Karpas-422 (cell line): ENCODE results near the gene ADPRS. TPM values are rescaled to one million over a fixed set of nuclear protein-coding genes. Genes with fewer than 3 reads are reported as not detected.

Source experiments
- DNase-seq: peaks from one replicate; pipeline ENCODE4 v3.0.0-alpha.2; 2015
- H2AFZ ChIP-seq: fragments of 200-600 bp; sonication (generic); 2 replicates; pipeline ENCODE4 v1.6.1; 2014; ENCODE audit warnings: antibody characterized with exemption, low read length, mixed read lengths
- H3K27ac ChIP-seq: fragments of 200-600 bp; sonication (generic); 2 replicates; pipeline ENCODE4 v1.5.1; 2014; ENCODE audit warnings: mild to moderate bottlenecking, low read length, moderate library complexity
- H3K27me3 ChIP-seq: fragments of 200-600 bp; sonication (generic); 2 replicates; pipeline ENCODE4 v1.6.1; 2014; ENCODE audit warnings: low read length, mixed read lengths
- H3K36me3 ChIP-seq: fragments of 200-600 bp; sonication (generic); 2 replicates; pipeline ENCODE4 v1.6.1; 2014; ENCODE audit warnings: low read length, mixed read lengths; ENCODE audit not compliant: insufficient read depth
- H3K4me1 ChIP-seq: fragments of 200-600 bp; sonication (generic); 2 replicates; pipeline ENCODE4 v1.6.1; 2014; ENCODE audit warnings: mild to moderate bottlenecking, low read length, mixed read lengths
- H3K4me2 ChIP-seq: fragments of 200-600 bp; sonication (generic); 2 replicates; pipeline ENCODE4 v1.6.1; 2014; ENCODE audit warnings: low read length, low read depth, mild to moderate bottlenecking; ENCODE audit not compliant: poor library complexity, severe bottlenecking
- H3K4me3 ChIP-seq: fragments of 200-600 bp; sonication (generic); 2 replicates; pipeline ENCODE4 v1.5.1; 2014; ENCODE audit warnings: mild to moderate bottlenecking, antibody characterized with exemption, low read length, mixed read lengths
- H3K79me2 ChIP-seq: fragments of 200-600 bp; sonication (generic); 2 replicates; pipeline ENCODE4 v1.6.1; 2014; ENCODE audit warnings: mild to moderate bottlenecking, low read length, mixed read lengths
- H3K9ac ChIP-seq: fragments of 200-600 bp; sonication (generic); 2 replicates; pipeline ENCODE4 v1.6.0; 2014; ENCODE audit warnings: low read length
- H3K9me2 ChIP-seq: fragments of 200-600 bp; sonication (generic), shearing (Covaris generic); replicated peaks from 2 replicates; pipeline ENCODE4 v1.6.0; 2014; ENCODE audit warnings: mild to moderate bottlenecking, low read length, moderate library complexity; ENCODE audit not compliant: insufficient read depth
- H3K9me3 ChIP-seq: fragments of 300-700, 200-600 bp; sonication (generic); 2 replicates; pipeline ENCODE4 v1.6.1; 2014; ENCODE audit warnings: low read length, mixed read lengths
- H4K20me1 ChIP-seq: fragments of 200-600 bp; sonication (generic); 2 replicates; pipeline ENCODE4 v1.6.1; 2014; ENCODE audit warnings: mild to moderate bottlenecking, antibody characterized with exemption, low read length, low read depth; ENCODE audit not compliant: insufficient read depth
- total RNA-seq: library from RNA; depleted of rRNA; stranded (reverse); fragments of >200 nt; shearing (Covaris generic); gene quantifications from 2 replicates; pipeline ENCODE4 v1.2.3, GENCODE V29; 2014; ENCODE audit warnings: low replicate concordance

The ADPRS gene
- total RNA-seq, 1 experiment from 2014 or later: 29.3 TPM

GRCh38 chr1:36070349-36070748 is 18.3 kb upstream of the ADPRS start:
- no peaks in the 10 kb centered on the region for H3K79me2 ChIP-seq
- no peaks in the 10 kb centered on the region for H3K9me2 ChIP-seq
- no peaks in the 10 kb centered on the region for H3K27me3 ChIP-seq
- H3K9ac ChIP-seq: no peak overlapping the region
- H3K4me2 ChIP-seq: no peak overlapping the region
- DNase-seq: no peak
- H3K27ac ChIP-seq: no peak overlapping the region
- H2AFZ ChIP-seq: no peak overlapping the region
- H3K9me3 ChIP-seq: no peaks in the 10 kb centered on the region
- no peaks in the 10 kb centered on the region for H3K4me1 ChIP-seq
- H3K36me3 ChIP-seq: no peaks in the 10 kb centered on the region
- no peaks in the 10 kb centered on the region for H4K20me1 ChIP-seq
- no peak overlapping the region for H3K4me3 ChIP-seq

GRCh38 chr1:36076979-36077573 is 11.6 kb upstream of the ADPRS start:
- H3K27me3 ChIP-seq: no peaks in the 10 kb centered on the region
- H3K4me3 ChIP-seq: no peak overlapping the region
- no peaks in the 10 kb centered on the region for H3K79me2 ChIP-seq
- H3K9me3 ChIP-seq: no peaks in the 10 kb centered on the region
- H3K9me2 ChIP-seq: no peaks in the 10 kb centered on the region
- peaks cover 5% of the 10 kb centered on the region; the same call in 1 of the 2 replicates for H3K4me1 ChIP-seq
- H3K9ac ChIP-seq: no peak overlapping the region
- H3K27ac ChIP-seq: no peak overlapping the region
- H4K20me1 ChIP-seq: no peaks in the 10 kb centered on the region
- H3K4me2 ChIP-seq: no peak overlapping the region
- H3K36me3 ChIP-seq: no peaks in the 10 kb centered on the region
- no peak for DNase-seq
- no peak overlapping the region for H2AFZ ChIP-seq

- Histone ChIP-seq H3K9me3 (no peaks in the 10 kb centered on the region), H3K27me3 (no peaks in the 10 kb centered on the region), H3K4me2 (no peak overlapping the region), H3K79me2 (no peaks in the 10 kb centered on the region), H3K4me1 (peaks cover 7% of the 10 kb centered on the region; the same call in 1 of the 2 replicates), H3K9ac (no peak overlapping the region), H3K9me2 (no peaks in the 10 kb centered on the region), H3K27ac (no peak overlapping the region), H3K4me3 (no peak overlapping the region), H4K20me1 (no peaks in the 10 kb centered on the region), H2AFZ (no peak overlapping the region), H3K36me3 (no peaks in the 10 kb centered on the region)
- DNase-seq: no peak
These were observed 8.5 kb upstream of the ADPRS start for GRCh38 chr1:36080236-36080635.

GRCh38 chr1:36080801-36081200 is 7.9 kb upstream of the ADPRS start:
- Histone ChIP-seq H4K20me1 (no peaks in the 10 kb centered on the region), H3K27me3 (no peaks in the 10 kb centered on the region), H3K4me2 (no peak overlapping the region), H2AFZ (no peak overlapping the region), H3K4me1 (peaks cover 7% of the 10 kb centered on the region; the same call in 1 of the 2 replicates), H3K9me3 (no peaks in the 10 kb centered on the region), H3K79me2 (no peaks in the 10 kb centered on the region), H3K27ac (no peak overlapping the region), H3K4me3 (no peak overlapping the region), H3K9me2 (no peaks in the 10 kb centered on the region), H3K9ac (no peak overlapping the region), H3K36me3 (no peaks in the 10 kb centered on the region)
- DNase-seq: no peak

GRCh38 chr1:36081926-36082485 is 6.7 kb upstream of the ADPRS start:
- H3K36me3 ChIP-seq: no peaks in the 10 kb centered on the region
- H4K20me1 ChIP-seq: no peaks in the 10 kb centered on the region
- H3K4me1 ChIP-seq: peaks cover 4% of the 10 kb centered on the region; the same call in 1 of the 2 replicates
- H3K27ac ChIP-seq: no peak overlapping the region
- H3K9me2 ChIP-seq: no peaks in the 10 kb centered on the region
- no peaks in the 10 kb centered on the region for H3K27me3 ChIP-seq
- DNase-seq: no peak
- H3K9me3 ChIP-seq: no peaks in the 10 kb centered on the region
- no peak overlapping the region for H3K4me3 ChIP-seq
- no peak overlapping the region for H3K9ac ChIP-seq
- no peak overlapping the region for H3K4me2 ChIP-seq
- no peak overlapping the region for H2AFZ ChIP-seq
- no peaks in the 10 kb centered on the region for H3K79me2 ChIP-seq

GRCh38 chr1:36083219-36083618 is 5.5 kb upstream of the ADPRS start:
- Histone ChIP-seq H3K9me2 (no peaks in the 10 kb centered on the region), H3K4me1 (peaks cover 8% of the 10 kb centered on the region), H3K9ac (no peak overlapping the region), H3K9me3 (no peaks in the 10 kb centered on the region), H3K27ac (no peak overlapping the region), H3K79me2 (no peaks in the 10 kb centered on the region), H3K4me3 (no peak overlapping the region), H3K27me3 (no peaks in the 10 kb centered on the region), H3K36me3 (no peaks in the 10 kb centered on the region), H2AFZ (no peak overlapping the region), H3K4me2 (no peak overlapping the region), H4K20me1 (no peaks in the 10 kb centered on the region)
- DNase-seq: no peak

- Histone ChIP-seq H3K4me3 (no peak within 1 kb of the TSS), H3K79me2 (peaks cover 1% of the 10 kb centered on the region), H3K4me2 (no peak within 1 kb of the TSS), H3K9me3 (no peaks in the 10 kb centered on the region), H3K27me3 (no peaks in the 10 kb centered on the region), H4K20me1 (no peaks in the 10 kb centered on the region), H3K36me3 (no peaks in the 10 kb centered on the region), H2AFZ (no peak within 1 kb of the TSS), H3K4me1 (peaks cover 11% of the 10 kb centered on the region), H3K27ac (no peak within 1 kb of the TSS), H3K9ac (no peak within 1 kb of the TSS), H3K9me2 (no peaks in the 10 kb centered on the region)
- DNase-seq: no peak
These were observed 4.8 kb upstream of the ADPRS start, which contains the start of gene TEKT2 for GRCh38 chr1:36083635-36084496. TSS of gene TEKT2 (plus strand) at chr1:36084094. CDS start at chr1:36084922, 828 bp downstream.

GRCh38 chr1:36084497-36085115 is 4.1 kb upstream of the ADPRS start:
- Histone ChIP-seq H4K20me1 (0 out of 2 replicates have a peak, but pooled peaks cover 3% of the 10 kb centered on the region), H3K4me3 (no peak overlapping the region), H3K4me2 (no peak overlapping the region), H3K27me3 (no peaks in the 10 kb centered on the region), H3K9me2 (no peaks in the 10 kb centered on the region), H3K79me2 (peaks cover 8% of the 10 kb centered on the region), H3K27ac (no peak overlapping the region), H3K9me3 (no peaks in the 10 kb centered on the region), H2AFZ (no peak overlapping the region), H3K9ac (no peak overlapping the region), H3K36me3 (no peaks in the 10 kb centered on the region), H3K4me1 (peaks cover 13% of the 10 kb centered on the region)
- DNase-seq: no peak
